Muscle of leg (tissue), 11 donors: Measurements from ENCODE around the gene C9orf78. TPM values are rescaled to one million over a fixed set of nuclear protein-coding genes. Genes with fewer than 3 reads are reported as not detected.

Source experiments
- DNase-seq: peaks from one replicate; pipeline ENCODE4 v3.0.0; 2013
- H3K27ac ChIP-seq: one replicate; pipeline ENCODE4 v1.5.1; 2013; ENCODE audit warnings: mild to moderate bottlenecking, low read length, control low read depth
- H3K27me3 ChIP-seq: one replicate; pipeline ENCODE4 v1.6.1; 2013; ENCODE audit warnings: low read length; ENCODE audit not compliant: control insufficient read depth, insufficient read depth
- H3K36me3 ChIP-seq: one replicate; pipeline ENCODE4 v1.6.1; 2013; ENCODE audit warnings: low read length; ENCODE audit not compliant: control insufficient read depth, insufficient read depth
- H3K4me1 ChIP-seq: one replicate; pipeline ENCODE4 v1.6.1; 2013; ENCODE audit warnings: low read length; ENCODE audit not compliant: control insufficient read depth, insufficient read depth
- H3K4me3 ChIP-seq: one replicate; pipeline ENCODE4 v1.5.1; 2013; ENCODE audit warnings: low read length, control low read depth
- H3K9me3 ChIP-seq: replicated peaks from 2 replicates; pipeline ENCODE4 v1.6.1; 2013; ENCODE audit warnings: low read depth, low read length; ENCODE audit not compliant: control insufficient read depth
- WGBS: methylation state at CpG from one replicate; pipeline ENCODE4 v1.1.5; 2013; ENCODE audit warnings: missing lambda C conversion rate; ENCODE audit not compliant: insufficient coverage; 5-methylcytosine and 5-hydroxymethylcytosine counted together
- polyA plus RNA-seq, 8 donors: library from polyadenylated mRNA; unstranded; fragments of 120-200 nt; gene quantifications; one replicate each; pipeline versions ENCODE4 v1.2.1 to v1.2.3, GENCODE V29; 2013; ENCODE audit warnings: inconsistent platforms in 1 of 8, low replicate concordance in 1 of 8; ENCODE audit not compliant: insufficient read length in 8 of 8, insufficient read depth in 1 of 8
- total RNA-seq: library from RNA; stranded (reverse); fragments of 120-200 nt; gene quantifications from one replicate; pipeline ENCODE4 v1.2.4, GENCODE V29; 2013

The C9orf78 gene
- total and polyA plus RNA-seq, 9 donors, result 36.2 to 62.3 (median 50.1) TPM

GRCh38 chr9:129867136-129868022, 32.3 kb upstream of the C9orf78 start:
- Histone ChIP-seq H3K9me3 (no peaks in the 10 kb centered on the region), H3K27me3 (no peaks in the 10 kb centered on the region), H3K36me3 (peaks cover 45% of the 10 kb centered on the region), H3K4me3 (no peak overlapping the region), H3K27ac (no peak overlapping the region), H3K4me1 (peaks cover 7% of the 10 kb centered on the region)
- DNase-seq, result no peak
- WGBS, result 73% methylated on average over 12 of the region's 17 CpGs

GRCh38 chr9:129866394-129867135, 31.5 kb upstream of the C9orf78 start:
- peak; percentile 58 for DNase-seq
- no peaks in the 10 kb centered on the region for H3K27me3 ChIP-seq
- no peaks in the 10 kb centered on the region for H3K9me3 ChIP-seq
- no peak overlapping the region for H3K4me3 ChIP-seq
- no peak overlapping the region for H3K27ac ChIP-seq
- peaks cover 7% of the 10 kb centered on the region for H3K4me1 ChIP-seq
- 44% methylated on average over 16 of the region's 17 CpGs for WGBS
- peaks cover 52% of the 10 kb centered on the region for H3K36me3 ChIP-seq

DNA sequence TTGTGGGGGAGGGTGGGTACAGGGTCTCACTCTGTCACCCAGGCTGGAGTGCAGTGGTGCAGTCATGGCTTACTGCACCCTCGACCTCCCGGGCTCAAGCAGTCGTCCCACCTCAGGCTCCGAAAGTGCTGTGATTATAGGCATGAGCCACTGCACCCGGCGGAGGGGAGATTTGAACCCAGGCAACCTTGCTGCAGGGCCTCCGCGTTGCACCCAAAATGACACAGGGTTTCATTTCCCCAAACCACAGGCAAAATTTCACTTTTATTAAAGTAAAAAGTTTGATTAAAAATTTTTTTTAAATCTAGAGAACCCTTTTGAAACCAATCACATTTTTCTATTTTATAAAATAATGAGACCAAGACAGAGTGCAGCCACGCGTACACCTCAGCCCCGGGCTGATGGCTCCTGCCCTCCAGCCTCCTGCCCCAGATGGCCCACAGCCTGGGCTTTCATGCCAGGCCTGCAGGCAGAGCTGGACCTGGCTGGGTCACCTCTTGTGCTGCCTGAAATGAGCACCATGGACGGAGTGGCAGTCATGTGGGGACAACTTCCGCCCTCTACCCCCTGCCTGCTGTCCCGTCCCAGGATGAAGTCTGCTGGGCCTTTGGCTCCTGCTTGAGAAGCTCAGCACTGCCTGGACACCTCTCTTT, 30.7 kb upstream of the C9orf78 start:
- H3K36me3 ChIP-seq, result peaks cover 60% of the 10 kb centered on the region
- H3K27me3 ChIP-seq, result no peaks in the 10 kb centered on the region
- no peak overlapping the region for H3K27ac ChIP-seq
- DNase-seq, result no peak
- 82% methylated on average over 8 of the region's 14 CpGs for WGBS
- no peak overlapping the region for H3K4me3 ChIP-seq
- H3K9me3 ChIP-seq, result no peaks in the 10 kb centered on the region
- H3K4me1 ChIP-seq, result peaks cover 7% of the 10 kb centered on the region

- peaks cover 65% of the 10 kb centered on the region for H3K36me3 ChIP-seq
- no peaks in the 10 kb centered on the region for H3K27me3 ChIP-seq
- H3K27ac ChIP-seq, result no peak overlapping the region
- WGBS, result 49% methylated on average over 10 of the region's 11 CpGs
- peaks cover 7% of the 10 kb centered on the region for H3K4me1 ChIP-seq
- no peak for DNase-seq
- no peak overlapping the region for H3K4me3 ChIP-seq
- no peaks in the 10 kb centered on the region for H3K9me3 ChIP-seq
Measured at GRCh38 chr9:129864991-129865647, 30.0 kb upstream of the C9orf78 start.

GRCh38 chr9:129863059-129863690, 28.1 kb upstream of the C9orf78 start:
- peaks cover 61% of the 10 kb centered on the region for H3K36me3 ChIP-seq
- no peak overlapping the region for H3K27ac ChIP-seq
- peaks cover 7% of the 10 kb centered on the region for H3K4me1 ChIP-seq
- no peak overlapping the region for H3K4me3 ChIP-seq
- H3K9me3 ChIP-seq, result no peaks in the 10 kb centered on the region
- 45% methylated on average over 13 of the region's 14 CpGs for WGBS
- no peaks in the 10 kb centered on the region for H3K27me3 ChIP-seq
- no peak for DNase-seq

DNA sequence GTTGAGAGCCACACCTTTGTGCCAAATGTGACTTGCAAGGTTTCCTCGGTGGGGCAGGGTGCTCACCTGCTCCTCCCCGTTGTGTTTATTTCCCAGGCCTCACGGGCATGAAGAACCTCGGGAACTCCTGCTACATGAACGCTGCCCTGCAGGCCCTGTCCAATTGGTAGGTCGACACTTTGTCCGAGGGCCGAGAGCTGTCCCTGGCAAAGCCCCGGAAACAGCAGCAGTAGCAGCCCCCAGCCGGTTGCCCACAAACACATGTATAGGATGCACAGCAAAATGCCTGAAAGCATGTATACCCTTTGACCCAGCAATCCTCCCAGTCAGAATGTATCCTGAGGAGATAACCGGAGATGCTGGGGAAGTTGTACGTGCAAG, 26.4 kb upstream of the C9orf78 start:
- H3K27ac ChIP-seq, result no peak overlapping the region
- H3K9me3 ChIP-seq, result no peaks in the 10 kb centered on the region
- no peaks in the 10 kb centered on the region for H3K4me1 ChIP-seq
- peaks cover 68% of the 10 kb centered on the region for H3K36me3 ChIP-seq
- H3K4me3 ChIP-seq, result no peak overlapping the region
- H3K27me3 ChIP-seq, result no peaks in the 10 kb centered on the region
- 81% methylated on average over 10 of the region's 12 CpGs for WGBS
- DNase-seq, result no peak

DNA sequence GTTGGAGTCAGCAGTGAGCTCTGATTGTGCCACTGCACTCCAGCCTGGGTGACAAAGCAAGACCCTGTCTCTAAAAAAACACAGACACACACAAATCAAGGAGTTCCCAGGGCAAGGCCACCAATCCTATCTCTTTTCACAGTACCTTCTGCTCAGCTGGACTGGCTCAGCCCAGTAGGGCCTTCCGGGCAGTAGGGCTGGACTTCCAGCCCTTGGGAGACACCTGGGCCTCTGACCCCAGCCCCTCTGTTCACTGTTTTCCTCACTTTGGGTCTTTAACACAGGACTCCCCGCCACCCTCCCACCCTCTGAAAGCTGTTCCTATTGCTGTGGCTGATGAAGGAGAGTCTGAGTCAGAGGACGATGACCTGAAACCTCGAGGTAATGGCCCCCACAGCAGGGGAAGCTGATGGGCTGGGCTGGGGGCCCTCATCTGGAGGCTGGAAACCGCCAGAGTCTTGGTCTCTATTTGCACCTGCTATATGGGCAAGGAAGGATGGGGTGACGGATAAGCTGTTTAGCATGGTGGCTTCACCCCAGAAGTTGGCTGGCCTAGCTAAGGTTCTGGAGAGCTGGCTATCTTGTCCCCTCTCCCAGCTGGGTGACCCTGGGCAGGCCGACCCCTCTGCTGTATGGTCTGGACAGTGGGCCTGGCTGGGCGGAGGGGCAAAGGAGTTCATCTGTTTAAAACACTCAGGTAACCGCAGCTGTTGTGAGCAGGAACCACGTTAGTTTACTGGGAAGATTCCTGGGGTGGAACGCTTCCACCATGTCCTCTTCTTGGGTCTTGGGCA, 25.8 kb upstream of the C9orf78 start:
- peaks cover 67% of the 10 kb centered on the region for H3K36me3 ChIP-seq
- H3K27me3 ChIP-seq, result no peaks in the 10 kb centered on the region
- DNase-seq, result no peak
- no peak overlapping the region for H3K27ac ChIP-seq
- no peaks in the 10 kb centered on the region for H3K9me3 ChIP-seq
- WGBS, result 70% methylated on average over 10 of the region's 11 CpGs
- H3K4me3 ChIP-seq, result no peak overlapping the region
- no peaks in the 10 kb centered on the region for H3K4me1 ChIP-seq

DNA sequence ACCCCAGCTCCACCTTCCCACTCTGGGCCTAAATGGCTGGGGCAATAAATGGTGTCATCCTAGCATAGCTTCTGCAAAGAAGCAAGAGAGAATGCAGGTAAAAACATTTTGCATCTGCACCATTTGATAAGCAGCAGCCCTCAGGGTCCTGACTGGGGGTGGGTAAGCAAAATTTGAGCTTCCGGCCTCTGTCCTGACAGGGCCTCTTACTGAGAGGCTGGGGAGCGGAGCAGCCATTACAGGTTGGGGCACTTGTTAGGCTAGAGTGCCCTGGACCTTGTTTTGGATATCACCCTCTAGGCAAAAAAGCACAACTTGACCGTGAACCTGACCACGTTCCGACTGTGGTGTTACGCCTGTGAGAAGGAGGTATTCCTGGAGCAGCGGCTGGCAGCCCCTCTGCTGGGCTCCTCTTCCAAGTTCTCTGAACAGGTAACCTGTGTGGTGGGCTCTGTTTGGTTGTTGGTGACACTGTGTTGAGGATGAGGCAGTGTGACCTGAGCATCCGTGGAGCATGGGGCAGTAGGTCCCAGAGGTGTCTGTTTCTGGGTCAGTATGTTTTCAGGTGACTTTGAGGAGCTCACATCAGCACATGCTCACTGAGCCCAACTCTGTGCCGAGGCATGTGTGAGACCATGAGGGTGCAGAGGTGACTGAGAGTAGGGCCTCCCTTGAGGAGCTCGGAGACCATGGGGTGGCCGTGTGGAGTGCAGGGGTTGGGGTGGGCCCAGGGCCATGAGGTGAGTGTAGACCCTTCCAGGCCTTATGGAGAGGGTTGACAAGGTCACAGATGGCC, 23.3 kb upstream of the C9orf78 start:
- DNase-seq, result no peak
- no peak overlapping the region for H3K27ac ChIP-seq
- no peaks in the 10 kb centered on the region for H3K9me3 ChIP-seq
- H3K4me3 ChIP-seq, result no peak overlapping the region
- no peaks in the 10 kb centered on the region for H3K4me1 ChIP-seq
- WGBS, result 86% methylated on average over 11 of the region's 11 CpGs
- H3K36me3 ChIP-seq, result peaks cover 70% of the 10 kb centered on the region
- H3K27me3 ChIP-seq, result no peaks in the 10 kb centered on the region
